HPDE6-E6E7 (cell line): Measurements from ENCODE around the gene CDH4.

Experiments
- DNase-seq: peaks from one replicate; pipeline ENCODE4 v3.0.0; 2011; ENCODE audit warnings: missing footprints; ENCODE audit errors: extremely low spot score

The CDH4 gene

GRCh38 chr20:61986762-61987321 is 734.8 kb downstream of the CDH4 start:
- DNase-seq: no peak

- DNase-seq: no peak
Observed at GRCh38 chr20:61988665-61989064, 736.6 kb downstream of the CDH4 start.

- no peak for DNase-seq
Observed at GRCh38 chr20:61989741-61990140, 737.7 kb downstream of the CDH4 start.
